ENCODE data around the gene CNOT10.

CNOT10 gene

GRCh38 chr3:32818970-32819511, 134.1 kb downstream of the CNOT10 start:
- no peak overlapping the region for H3K27ac ChIP-seq
- TF ChIP-seq CTCF (IDR thresholded peaks at IDR 0.05; ENCODE audit: low read depth, low read length, missing control alignments): no peak
- no peak for DNase-seq
- in situ Hi-C loops (cut with HindIII; ENCODE audit: low pct_ligation_motif_present, low sequenced_read_pairs): no loop called here
- H3K27me3 ChIP-seq (replicated peaks): peaks cover 72% of the 10 kb centered on the region
- H3K36me3 ChIP-seq (replicated peaks): no peaks in the 10 kb centered on the region
- no peak overlapping the region for H3K4me3 ChIP-seq (ENCODE audit: low read depth, low read length)

GRCh38 chr3:32819551-32820348, 134.8 kb downstream of the CNOT10 start:
- TF ChIP-seq CTCF (IDR thresholded peaks at IDR 0.05; ENCODE audit: low read depth, low read length, missing control alignments): no peak
- Histone ChIP-seq H3K4me3 (ENCODE audit: low read depth, low read length) (no peak overlapping the region), H3K36me3 (replicated peaks) (no peaks in the 10 kb centered on the region), H3K27ac (no peak overlapping the region), H3K27me3 (replicated peaks) (peaks cover 74% of the 10 kb centered on the region)
- in situ Hi-C loops (cut with HindIII; ENCODE audit: low pct_ligation_motif_present, low sequenced_read_pairs): no loop called here
- DNase-seq: no peak

GRCh38 chr3:32820430-32820829, 135.4 kb downstream of the CNOT10 start:
- peaks cover 71% of the 10 kb centered on the region for H3K27me3 ChIP-seq (replicated peaks)
- in situ Hi-C loops (cut with HindIII; ENCODE audit: low pct_ligation_motif_present, low sequenced_read_pairs): no loop called here
- H3K4me3 ChIP-seq (ENCODE audit: low read depth, low read length): no peak overlapping the region
- no peak for TF ChIP-seq CTCF (IDR thresholded peaks at IDR 0.05; ENCODE audit: low read depth, low read length, missing control alignments)
- no peaks in the 10 kb centered on the region for H3K36me3 ChIP-seq (replicated peaks)
- no peak overlapping the region for H3K27ac ChIP-seq
- DNase-seq: no peak

GRCh38 chr3:32820971-32821685, 136.1 kb downstream of the CNOT10 start:
- Histone ChIP-seq H3K4me3 (ENCODE audit: low read depth, low read length) (no peak overlapping the region), H3K27ac (no peak overlapping the region), H3K27me3 (replicated peaks) (peaks cover 66% of the 10 kb centered on the region), H3K36me3 (replicated peaks) (no peaks in the 10 kb centered on the region)
- in situ Hi-C loops (cut with HindIII; ENCODE audit: low pct_ligation_motif_present, low sequenced_read_pairs): no loop called here
- no peak for TF ChIP-seq CTCF (IDR thresholded peaks at IDR 0.05; ENCODE audit: low read depth, low read length, missing control alignments)
- no peak for DNase-seq

- Histone ChIP-seq H3K27me3 (replicated peaks) (peaks cover 63% of the 10 kb centered on the region), H3K36me3 (replicated peaks) (no peaks in the 10 kb centered on the region), H3K27ac (no peak overlapping the region), H3K4me3 (ENCODE audit: low read depth, low read length) (no peak overlapping the region)
- in situ Hi-C loops (cut with HindIII; ENCODE audit: low pct_ligation_motif_present, low sequenced_read_pairs): no loop called here
- no peak for DNase-seq
- TF ChIP-seq CTCF (IDR thresholded peaks at IDR 0.05; ENCODE audit: low read depth, low read length, missing control alignments): no peak
These were observed 136.8 kb downstream of the CNOT10 start for GRCh38 chr3:32821686-32822296.

All from brain microvascular endothelial cell (primary cell).